GM18505 (cell line): Measurements from ENCODE around the gene ACER3.
"Not testable (repeated sequence)": the region's sequence is repeated elsewhere in the genome, so short reads cannot be mapped to it uniquely, and the experiment has no call there.

Experiments used
- ATAC-seq: cut with Tn5 transposase; IDR thresholded peaks from one replicate; pipeline ENCODE4 v1.9.1; 2021; ENCODE audit not compliant: unreplicated experiment
- POLR2A ChIP-seq: IDR thresholded peaks from 4 replicates; pipeline ENCODE4 v1.6.1; 2011; ENCODE audit warnings: borderline replicate concordance; ENCODE audit not compliant: insufficient read depth, insufficient read length; ENCODE audit errors: extremely low read depth

ACER3 gene

GRCh38 chr11:77044886-77045285 is 184.2 kb downstream of the ACER3 start:
- ATAC-seq, result no peak
- TF ChIP-seq POLR2A, result no peak

DNA sequence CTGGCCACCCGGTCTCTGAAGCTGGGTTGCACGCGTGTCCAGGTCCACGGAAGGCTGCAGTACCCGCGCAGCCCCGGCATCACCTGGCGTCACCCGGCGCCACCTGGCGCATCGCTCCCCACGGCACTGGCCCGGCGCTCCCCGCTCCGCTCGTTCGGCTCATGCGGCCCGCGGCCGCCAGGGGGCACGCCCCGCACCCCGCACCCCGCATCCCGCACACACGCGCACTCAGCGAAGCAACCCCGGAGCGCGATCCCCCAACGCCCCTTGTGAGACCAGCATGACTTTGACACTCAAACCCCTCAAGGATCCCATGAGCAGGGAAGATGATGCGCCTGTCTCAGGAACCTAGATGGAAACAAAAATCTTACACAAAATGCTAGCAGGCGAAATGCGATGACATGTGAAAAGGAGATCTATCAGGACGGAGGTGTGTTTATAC is 185.4 kb downstream of the ACER3 start:
- TF ChIP-seq POLR2A, result no peak
- peak; percentile 53 for ATAC-seq

- peak; percentile 49 for ATAC-seq
- no peak for TF ChIP-seq POLR2A
Observed at GRCh38 chr11:77047007-77047927, 186.5 kb downstream of the ACER3 start.

DNA sequence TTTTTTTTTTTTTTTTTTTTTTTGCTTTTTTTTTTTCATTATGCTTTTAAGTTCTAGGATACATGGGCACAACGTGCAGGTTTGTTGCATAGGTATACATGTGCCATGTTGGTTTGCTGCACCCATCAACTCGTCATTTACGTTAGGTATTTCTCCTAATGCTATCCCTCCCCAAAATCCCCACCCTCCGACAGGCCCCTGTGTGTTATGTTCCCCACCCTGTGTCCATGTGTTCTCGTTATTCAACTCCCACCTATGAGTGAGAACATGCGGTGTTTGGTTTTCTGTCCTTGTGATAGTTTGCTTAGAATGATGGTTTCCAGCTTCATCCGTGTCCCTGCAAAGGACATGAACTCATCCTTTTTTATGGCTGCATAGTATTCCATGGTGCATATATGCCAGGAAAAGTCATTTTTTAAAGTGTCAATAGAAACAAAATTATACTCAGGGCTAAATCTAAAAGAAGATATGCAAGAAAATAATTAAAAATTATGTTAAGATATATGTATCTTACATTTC is 187.3 kb downstream of the ACER3 start:
- ATAC-seq, result not testable (repeated sequence)

- no peak for TF ChIP-seq POLR2A
- ATAC-seq, result no peak
Observed at GRCh38 chr11:77049026-77049425, 188.3 kb downstream of the ACER3 start.

DNA sequence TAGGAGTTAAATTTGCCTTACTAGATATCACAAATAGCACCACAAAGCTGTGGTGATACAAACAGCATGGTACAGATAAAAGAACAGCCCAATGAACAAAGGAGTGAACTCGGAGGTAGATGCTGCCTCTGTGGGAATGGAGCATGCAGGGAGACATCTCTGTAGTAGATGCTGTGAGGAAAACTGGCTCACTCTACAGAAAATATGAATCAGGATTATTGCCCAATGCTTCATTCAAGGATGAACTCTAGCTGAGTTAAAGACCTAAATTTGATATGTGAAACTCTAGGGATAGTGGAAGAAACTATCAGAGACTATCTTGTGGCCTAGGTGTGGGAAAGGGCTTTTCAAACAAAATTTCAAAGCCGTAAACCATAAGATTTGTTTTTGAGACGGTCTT is 190.8 kb downstream of the ACER3 start:
- ATAC-seq, result no peak
- TF ChIP-seq POLR2A, result no peak

DNA sequence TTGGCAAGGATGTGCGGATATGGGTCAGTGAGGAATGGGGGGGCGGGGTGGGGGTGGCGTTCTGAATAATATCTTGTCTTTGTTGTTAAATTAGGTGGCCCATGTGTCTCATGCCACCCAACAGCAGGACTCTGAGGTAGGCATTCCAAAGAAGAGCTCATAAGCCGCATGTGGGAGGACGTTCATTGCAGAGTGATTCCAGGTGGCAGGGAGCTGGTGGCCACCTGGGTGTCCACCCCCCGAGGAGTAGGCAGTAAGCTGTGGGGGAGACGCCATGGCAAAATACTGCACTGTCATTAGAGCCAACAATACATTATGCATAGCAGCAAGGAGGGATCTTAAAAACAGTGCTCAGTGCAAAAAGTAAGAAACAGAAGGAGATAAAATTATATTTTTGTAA is 191.8 kb downstream of the ACER3 start:
- ATAC-seq, result no peak
- no peak for TF ChIP-seq POLR2A

DNA sequence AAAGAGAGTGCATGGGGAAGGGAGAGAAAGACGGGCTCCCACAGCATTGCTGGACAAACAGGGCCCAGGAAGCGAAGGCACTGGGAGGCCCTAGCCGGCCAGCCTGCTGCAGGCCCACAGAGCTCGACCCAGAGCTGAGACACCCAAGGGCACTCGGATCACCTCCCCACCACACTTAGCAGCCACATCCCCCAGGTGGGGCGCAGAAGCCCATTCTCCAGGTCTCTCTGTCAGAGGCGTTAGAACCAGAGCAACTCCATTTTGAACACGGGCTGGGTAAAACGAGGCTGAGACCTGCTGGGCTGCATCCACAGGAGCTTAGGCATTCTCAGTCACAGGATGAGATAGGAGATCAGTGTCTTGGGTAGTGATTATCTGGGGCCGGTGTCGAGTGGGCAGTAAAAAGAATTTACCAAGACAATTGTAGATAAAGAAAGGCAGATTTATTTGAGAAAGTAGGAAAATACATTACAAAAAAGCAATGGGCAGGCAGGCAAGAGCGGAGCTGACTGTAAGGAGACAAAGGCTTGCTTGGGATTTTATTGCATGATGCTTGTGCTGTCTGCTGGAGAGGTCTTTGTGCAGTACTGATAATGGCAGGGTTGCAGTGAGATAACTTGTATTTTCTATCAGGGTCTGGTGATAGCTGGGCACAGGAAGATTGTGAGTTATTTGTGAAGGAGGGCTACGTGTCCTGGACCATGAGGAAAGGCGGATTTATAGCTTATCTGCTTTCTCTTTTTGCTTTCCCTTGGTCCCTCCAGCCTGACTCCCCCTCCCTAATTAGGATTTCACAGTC is 192.7 kb downstream of the ACER3 start:
- no peak for ATAC-seq

DNA sequence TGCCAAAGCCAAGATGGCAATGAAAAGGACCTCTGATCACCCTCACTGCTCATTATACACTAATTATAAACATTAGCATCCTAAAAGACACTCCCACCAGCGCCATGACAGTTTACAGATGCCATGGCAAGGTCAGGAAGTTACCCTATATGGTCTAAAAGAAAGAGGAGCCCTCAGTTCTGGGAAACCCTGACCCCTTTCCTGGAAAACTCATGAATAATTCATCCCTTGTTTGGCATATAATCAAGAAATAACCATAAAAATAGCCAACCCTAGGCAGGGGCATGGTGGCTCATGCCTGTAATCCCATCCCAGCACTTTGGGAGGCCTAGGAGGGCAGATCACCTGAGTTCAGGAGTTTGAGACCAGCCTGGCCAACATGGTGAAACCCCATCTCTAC is 193.4 kb downstream of the ACER3 start:
- TF ChIP-seq POLR2A, result no peak
- ATAC-seq, result no peak

More for the DNA sequence above, 192.7 kb downstream of the ACER3 start:
- TF ChIP-seq POLR2A, result no peak

GRCh38 chr11:77055101-77055561 is 194.4 kb downstream of the ACER3 start:
- ATAC-seq, result no peak
- no peak for TF ChIP-seq POLR2A

DNA sequence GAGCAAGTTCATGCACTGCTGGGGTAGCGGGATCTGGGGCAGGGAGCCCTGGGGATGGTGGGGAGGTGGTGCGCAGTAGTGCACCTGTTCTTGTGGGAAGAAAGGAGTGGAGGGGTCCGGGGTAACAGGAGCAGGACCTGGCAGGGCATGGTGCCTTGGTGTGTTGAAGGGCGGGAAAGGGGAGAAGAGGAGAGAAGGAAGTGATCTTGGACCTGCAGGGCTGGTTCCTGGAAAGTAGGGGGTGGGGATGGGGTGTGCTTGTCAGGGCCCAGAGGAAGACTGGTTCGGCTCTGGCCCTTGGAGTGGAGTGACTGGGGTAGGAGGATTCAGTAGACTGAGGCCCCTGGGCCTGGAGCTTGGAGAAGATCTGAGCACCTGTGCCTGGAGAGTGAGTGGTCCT is 195.2 kb downstream of the ACER3 start:
- ATAC-seq, result no peak
- no peak for TF ChIP-seq POLR2A

- no peak for TF ChIP-seq POLR2A
- ATAC-seq, result no peak
Observed at GRCh38 chr11:77056814-77057402, 196.2 kb downstream of the ACER3 start.

GRCh38 chr11:77057938-77058474 is 197.3 kb downstream of the ACER3 start:
- no peak for ATAC-seq
- TF ChIP-seq POLR2A, result no peak
